ENCODE data around the gene XPNPEP2.
A peak's percentile ranks its signal among the peaks of the same experiment; 100 is the strongest.

The XPNPEP2 gene, protein sequence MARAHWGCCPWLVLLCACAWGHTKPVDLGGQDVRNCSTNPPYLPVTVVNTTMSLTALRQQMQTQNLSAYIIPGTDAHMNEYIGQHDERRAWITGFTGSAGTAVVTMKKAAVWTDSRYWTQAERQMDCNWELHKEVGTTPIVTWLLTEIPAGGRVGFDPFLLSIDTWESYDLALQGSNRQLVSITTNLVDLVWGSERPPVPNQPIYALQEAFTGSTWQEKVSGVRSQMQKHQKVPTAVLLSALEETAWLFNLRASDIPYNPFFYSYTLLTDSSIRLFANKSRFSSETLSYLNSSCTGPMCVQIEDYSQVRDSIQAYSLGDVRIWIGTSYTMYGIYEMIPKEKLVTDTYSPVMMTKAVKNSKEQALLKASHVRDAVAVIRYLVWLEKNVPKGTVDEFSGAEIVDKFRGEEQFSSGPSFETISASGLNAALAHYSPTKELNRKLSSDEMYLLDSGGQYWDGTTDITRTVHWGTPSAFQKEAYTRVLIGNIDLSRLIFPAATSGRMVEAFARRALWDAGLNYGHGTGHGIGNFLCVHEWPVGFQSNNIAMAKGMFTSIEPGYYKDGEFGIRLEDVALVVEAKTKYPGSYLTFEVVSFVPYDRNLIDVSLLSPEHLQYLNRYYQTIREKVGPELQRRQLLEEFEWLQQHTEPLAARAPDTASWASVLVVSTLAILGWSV

DNA sequence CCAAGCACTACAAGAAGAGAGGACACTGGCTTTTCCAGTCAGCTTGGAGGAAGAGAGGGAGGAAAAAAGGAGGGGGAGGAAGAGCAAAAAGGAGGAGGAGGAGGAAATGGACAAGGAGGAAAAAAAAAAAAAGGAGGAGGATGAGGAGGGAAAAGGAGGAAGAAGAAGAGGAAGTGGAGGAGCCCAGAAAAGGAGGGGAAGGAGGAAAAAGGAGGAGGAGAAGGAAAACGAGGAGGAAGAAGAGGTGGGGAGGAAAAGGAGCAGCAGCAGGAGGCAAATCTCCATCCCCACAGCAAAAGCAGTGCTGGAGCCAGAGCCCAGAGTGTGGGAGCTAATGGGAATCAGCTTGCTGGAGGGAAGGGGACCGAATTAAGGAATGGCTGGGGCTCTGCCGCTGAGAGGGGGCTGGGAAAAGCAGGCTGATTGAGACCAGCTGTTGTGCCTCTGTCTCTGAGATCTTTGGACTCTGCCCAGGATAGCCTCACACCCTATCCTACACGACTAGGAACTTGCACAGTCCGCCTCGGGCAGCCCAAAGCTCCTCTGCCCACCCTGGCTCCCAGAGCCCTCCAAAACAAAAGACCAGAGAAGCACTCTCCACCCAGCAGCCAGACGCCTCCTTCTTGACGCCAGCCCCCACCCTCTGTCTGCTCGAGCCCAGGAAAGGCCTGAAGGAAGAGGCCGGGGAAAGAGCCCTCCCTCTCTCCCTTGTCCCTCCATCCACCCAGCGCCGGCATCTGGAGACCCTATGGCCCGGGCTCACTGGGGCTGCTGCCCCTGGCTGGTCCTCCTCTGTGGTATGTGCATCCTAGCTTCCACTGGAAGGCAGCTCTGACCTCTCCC lies at the start of gene XPNPEP2:
XPNPEP2 (plus strand) TSS at position 514 of the 843 bp plus-strand sequence; CDS start at position 749, 235 bp downstream.
- DNase-seq = no peak

- no peak for DNase-seq
Observed at GRCh38 chrX:129689796-129690195, 49.0 kb upstream of the XPNPEP2 start.

DNA sequence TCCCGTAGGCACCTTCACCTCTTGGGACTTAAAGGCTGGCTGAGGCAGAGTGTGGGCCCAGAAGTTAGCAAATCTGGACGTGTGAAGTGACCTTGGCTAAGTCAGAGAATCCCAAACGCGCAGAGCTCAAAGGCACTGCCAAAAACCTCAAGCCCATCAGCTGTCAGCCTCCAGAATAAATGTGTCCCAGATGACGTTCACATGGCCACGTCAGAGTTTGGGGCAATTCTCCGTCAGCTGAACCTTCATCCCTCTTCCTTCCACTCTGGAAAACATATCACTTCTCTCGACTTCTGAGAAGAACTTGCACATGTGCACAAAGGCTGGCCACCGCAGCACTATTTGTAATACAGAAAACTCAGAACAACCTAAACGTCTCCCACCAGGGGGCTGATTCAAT lies 48.3 kb upstream of the XPNPEP2 start:
- DNase-seq = no peak

GRCh38 chrX:129693354-129693753 lies 45.4 kb upstream of the XPNPEP2 start:
- DNase-seq = no peak

DNA sequence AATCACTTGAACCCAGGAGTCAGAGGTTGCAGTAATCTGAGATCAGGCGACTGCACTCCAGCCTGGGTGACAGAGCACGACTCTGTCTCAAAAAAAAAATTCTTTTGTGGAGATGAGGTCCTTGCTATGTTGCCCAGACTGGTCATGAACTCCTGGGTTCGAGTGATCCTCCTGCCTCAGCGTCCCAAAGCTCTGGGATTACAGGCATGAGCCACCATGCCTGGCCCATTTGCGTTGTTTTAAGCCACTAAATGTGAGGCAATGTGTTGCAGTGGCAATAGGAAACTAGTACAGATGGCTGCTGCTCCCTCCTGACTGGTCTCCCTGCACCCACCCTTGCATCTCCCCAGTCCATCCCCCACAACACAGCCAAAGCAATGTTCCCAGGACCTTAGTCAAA lies 44.0 kb upstream of the XPNPEP2 start:
- no peak for DNase-seq

DNA sequence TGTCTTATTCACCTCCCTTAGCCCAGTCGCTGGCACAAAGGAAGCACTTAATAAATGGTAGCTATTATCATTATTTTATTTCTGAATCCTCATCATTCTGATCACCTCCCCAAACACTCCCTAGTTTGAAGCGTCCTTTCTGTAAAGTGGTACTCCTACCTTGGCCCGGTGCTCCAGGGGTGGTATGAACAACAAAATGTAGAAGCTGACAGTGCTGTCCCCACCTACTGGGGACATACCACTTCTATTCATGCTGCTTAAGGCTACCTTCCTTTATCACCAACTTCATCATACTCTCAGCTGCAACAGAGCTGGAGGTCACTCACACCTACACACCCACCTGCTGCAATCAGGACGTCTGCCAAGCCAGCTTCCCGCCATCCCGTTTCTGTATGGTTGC lies 43.2 kb upstream of the XPNPEP2 start:
- DNase-seq = no peak

- DNase-seq = no peak
Observed at GRCh38 chrX:129695937-129696336, 42.8 kb upstream of the XPNPEP2 start.

DNA sequence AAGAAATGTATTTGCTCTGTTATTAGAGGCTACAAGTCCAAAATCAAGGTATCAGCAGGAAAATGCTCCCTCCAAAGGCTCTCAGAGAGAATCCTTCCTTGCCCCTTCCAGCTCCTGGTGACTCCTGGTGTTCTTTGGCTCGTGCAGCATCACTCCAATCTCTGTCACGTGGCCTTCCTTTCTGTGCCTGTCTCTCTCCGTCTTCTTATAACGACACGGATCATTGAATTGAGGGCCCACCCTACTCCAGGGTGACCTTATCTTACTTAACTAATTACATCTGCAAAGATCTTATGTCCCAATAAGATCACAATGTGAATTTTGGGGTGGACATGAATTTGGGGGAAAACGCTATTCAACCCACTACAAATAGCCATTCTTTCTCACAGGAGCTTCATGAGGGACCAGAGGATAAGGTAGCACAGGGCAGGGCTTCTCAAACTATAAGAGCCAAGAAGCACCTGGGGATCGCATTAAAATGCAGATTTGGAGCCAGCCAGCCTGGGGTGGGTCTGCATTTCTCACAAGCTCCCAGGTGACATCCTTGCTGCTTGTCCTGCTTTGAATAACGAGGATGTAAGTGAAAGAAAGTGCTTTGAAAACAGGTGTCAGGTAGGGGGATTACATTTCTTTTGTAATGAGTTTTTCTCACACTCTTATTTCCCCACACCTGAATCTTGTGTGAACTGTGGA lies 42.2 kb upstream of the XPNPEP2 start:
- DNase-seq = no peak

DNA sequence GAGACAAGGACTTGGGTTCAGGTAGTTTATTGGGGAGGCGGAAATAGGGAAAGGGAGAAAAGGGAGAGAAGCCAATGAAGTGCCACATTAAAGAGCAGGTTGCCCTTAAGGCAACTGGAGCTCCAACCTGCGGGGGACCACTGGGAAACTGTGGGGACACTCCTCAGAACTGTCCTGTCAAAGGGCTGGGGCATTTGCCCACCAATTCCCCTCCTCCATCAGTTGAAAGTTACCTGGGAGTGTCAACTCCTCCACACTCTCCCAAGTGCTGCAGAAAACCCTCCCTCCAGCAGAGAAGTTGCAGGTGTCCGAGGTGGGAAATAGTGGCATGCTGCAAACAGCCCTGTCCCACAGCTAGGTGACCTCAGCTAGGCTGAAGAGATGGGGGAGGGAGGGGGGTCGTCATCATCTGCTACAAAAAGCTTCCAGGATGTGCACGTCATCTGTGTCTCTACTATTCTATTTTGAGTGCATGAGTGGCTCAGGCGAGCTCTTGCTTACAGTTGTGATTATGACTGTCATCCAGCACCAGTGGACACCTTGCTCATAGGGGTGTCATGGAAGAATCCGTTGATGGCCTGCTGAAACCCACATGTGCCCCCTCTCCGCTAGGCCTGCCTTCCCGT lies 41.5 kb upstream of the XPNPEP2 start:
- no peak for DNase-seq

- DNase-seq = no peak
Observed at GRCh38 chrX:129698150-129698549, 40.6 kb upstream of the XPNPEP2 start.

DNA sequence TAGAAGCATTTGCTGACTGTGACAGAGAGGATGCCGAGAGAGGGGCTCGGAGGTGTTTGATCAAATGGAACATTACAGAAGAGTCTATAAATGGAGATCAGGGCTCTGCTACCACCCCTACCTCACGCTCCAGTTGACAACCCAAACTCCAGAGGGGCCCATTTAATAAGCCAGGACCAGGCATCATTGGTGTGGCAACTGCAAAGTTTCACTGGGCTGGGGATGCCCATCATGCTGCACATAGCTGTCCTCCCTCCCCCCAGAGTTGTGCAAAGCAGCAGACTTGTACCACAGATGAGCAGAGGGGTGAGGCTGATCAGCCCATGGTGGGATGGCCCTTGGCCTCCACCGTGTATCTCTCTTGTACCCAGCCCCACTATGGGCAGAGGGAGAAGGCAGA lies 38.2 kb upstream of the XPNPEP2 start:
- DNase-seq = no peak

- DNase-seq = no peak
Observed at GRCh38 chrX:129701624-129702069, 37.1 kb upstream of the XPNPEP2 start.

GRCh38 chrX:129704491-129704890 lies 34.3 kb upstream of the XPNPEP2 start:
- DNase-seq = no peak

DNA sequence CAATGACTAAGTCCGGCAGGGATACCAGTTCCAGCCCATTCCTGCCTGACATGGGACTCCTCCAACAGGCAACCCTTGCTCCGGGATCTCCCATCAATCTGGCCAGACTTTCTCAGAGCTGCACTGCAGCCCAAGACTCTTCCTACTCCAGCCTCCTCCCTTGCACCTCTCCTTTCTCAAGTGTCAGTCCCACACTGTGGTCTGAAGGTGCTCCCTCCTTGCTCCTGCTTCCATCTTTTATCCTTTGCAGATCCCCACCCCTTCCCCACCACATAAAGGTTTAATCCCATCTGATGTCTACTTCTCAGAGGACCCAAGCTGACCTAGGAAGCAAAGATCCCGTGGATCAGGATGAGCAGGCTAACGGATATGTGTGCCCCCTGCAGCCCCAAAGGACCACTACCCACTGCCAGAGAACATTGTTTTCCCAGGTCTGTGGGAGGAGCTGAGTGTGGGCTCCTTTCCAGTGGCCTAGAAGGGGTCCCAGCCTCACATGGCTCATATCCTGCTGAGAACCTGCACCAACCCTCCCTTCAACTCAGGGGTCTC lies 33.3 kb upstream of the XPNPEP2 start:
- no peak for DNase-seq

DNA sequence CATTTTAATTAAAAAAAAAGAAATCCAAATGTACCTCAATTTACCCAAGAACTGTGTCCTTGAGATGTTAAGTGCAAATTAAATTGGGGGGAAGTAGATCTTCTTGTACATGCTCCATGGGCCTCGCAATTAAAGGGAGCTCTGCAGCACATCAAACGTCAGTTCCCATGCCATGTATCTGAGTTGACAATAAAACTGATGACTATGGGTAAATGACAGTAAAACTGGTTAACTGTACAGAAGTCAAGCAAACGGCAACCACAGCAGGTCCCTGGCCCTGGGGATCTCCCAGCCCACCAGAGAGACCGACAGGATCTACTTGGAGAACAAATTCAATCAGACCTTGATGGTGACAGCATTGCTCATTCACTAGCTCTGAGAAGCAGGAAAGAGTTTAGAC lies 32.8 kb upstream of the XPNPEP2 start:
- no peak for DNase-seq

GRCh38 chrX:129706400-129707072 lies 32.2 kb upstream of the XPNPEP2 start:
- peak; percentile 53 for DNase-seq

DNA sequence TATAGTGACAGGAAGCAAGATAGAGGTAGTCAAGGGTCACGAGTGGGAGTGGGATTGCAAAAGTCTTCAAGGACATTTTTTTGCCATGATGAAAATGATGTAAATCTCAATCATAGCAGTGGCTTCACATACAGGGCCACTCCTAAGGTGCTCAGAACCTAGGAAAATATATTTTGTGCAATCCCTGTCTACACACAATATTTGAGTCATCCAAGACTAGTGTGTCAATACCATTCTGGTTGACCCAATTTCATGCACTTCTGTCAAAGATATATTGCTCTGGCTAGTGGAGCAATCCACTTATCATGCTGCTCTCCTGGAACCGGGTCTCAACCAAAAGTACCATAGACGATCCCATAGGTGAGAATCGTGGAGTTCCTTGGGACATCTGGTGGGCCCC lies 24.2 kb upstream of the XPNPEP2 start:
- no peak for DNase-seq

- no peak for DNase-seq
Observed at GRCh38 chrX:129716507-129716906, 22.3 kb upstream of the XPNPEP2 start.

GRCh38 chrX:129717892-129718291 lies 20.9 kb upstream of the XPNPEP2 start:
- DNase-seq = no peak

DNA sequence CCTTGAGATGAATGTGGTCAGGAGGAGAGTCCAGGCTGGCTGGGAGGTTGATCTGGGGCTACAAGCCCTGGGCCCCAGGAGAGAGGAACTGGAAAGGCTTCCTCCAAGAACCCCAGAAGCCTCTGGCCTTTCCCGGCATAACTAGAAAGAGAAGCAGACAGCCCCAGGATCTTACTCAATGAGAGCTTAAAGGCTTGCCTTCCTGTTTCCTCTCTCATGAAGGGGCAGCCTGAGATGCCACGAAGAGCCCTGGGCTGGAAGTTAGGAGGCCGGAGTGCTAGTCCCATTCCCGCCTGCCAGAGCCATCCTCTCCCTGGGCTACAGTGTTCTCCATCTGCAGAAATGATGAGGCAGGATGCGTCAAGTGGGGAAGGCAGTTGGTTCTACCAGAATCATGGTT lies 20.1 kb upstream of the XPNPEP2 start:
- DNase-seq = no peak

GRCh38 chrX:129719268-129719667 lies 19.5 kb upstream of the XPNPEP2 start:
- DNase-seq = no peak
